Chondrocyte (in vitro differentiated cells): ENCODE measurements around the gene HMBS. TPM values are rescaled to one million over a fixed set of nuclear protein-coding genes. Genes with fewer than 3 reads are reported as not detected.
"Not testable (repeated sequence)": the region's sequence is repeated elsewhere in the genome, so short reads cannot be mapped to it uniquely, and the experiment has no call there.

Source experiments
- DNase-seq: peaks from one replicate; pipeline ENCODE4 v3.0.0; 2021; ENCODE audit warnings: mixed read lengths, low spot score
- H3K27ac Mint-ChIP-seq: one replicate; pipeline ENCODE4 v1.8.0; 2021; ENCODE audit warnings: mild to moderate bottlenecking, moderate library complexity, mixed read lengths; ENCODE audit not compliant: unreplicated experiment
- H3K27me3 Mint-ChIP-seq: 2 replicates; pipeline ENCODE4 v1.8.0; 2021; ENCODE audit warnings: low read depth, mixed read lengths
- H3K36me3 Mint-ChIP-seq: 2 replicates; pipeline ENCODE4 v1.8.0; 2021; ENCODE audit warnings: low read depth, mixed read lengths
- H3K4me1 Mint-ChIP-seq: 2 replicates; pipeline ENCODE4 v1.8.0; 2021; ENCODE audit warnings: low read depth, mild to moderate bottlenecking, mixed read lengths
- H3K4me3 Mint-ChIP-seq: one replicate; pipeline ENCODE4 v1.8.0; 2021; ENCODE audit warnings: mild to moderate bottlenecking, moderate library complexity, mixed read lengths; ENCODE audit not compliant: unreplicated experiment
- H3K9me3 Mint-ChIP-seq: 2 replicates; pipeline ENCODE4 v1.8.0; 2021; ENCODE audit warnings: low read depth, mixed read lengths
- long read RNA-seq: library from polyadenylated mRNA; stranded (forward); transcript quantifications from one replicate; pipeline ENCODE4 v2.0.0, GENCODE V29; 2021
- total RNA-seq: library from RNA; stranded (reverse); gene quantifications from 3 replicates; pipeline ENCODE4 v1.2.1, GENCODE V29; 2021
- TF ChIP-seq, protein P1 (sequence below): fragments of 200-600 bp; sonication (generic); IDR thresholded peaks from 2 replicates; pipeline ENCODE4 v1.5.0; 2021; ENCODE audit warnings: antibody characterized with exemption, mild to moderate bottlenecking, moderate library complexity

The HMBS gene
- 16.1 to 21.3 TPM (median 16.7 TPM) in 3 replicates for total RNA-seq
- long read RNA-seq, transcript HMBS-201 (14 exons, 1,501 nt) = major isoform, 22 of 32 reads
- long read RNA-seq, partial matches to known transcripts = 3 of 32 reads
- long read RNA-seq, other reads (novel, unspliced or antisense) = 4 of 32 reads

DNA sequence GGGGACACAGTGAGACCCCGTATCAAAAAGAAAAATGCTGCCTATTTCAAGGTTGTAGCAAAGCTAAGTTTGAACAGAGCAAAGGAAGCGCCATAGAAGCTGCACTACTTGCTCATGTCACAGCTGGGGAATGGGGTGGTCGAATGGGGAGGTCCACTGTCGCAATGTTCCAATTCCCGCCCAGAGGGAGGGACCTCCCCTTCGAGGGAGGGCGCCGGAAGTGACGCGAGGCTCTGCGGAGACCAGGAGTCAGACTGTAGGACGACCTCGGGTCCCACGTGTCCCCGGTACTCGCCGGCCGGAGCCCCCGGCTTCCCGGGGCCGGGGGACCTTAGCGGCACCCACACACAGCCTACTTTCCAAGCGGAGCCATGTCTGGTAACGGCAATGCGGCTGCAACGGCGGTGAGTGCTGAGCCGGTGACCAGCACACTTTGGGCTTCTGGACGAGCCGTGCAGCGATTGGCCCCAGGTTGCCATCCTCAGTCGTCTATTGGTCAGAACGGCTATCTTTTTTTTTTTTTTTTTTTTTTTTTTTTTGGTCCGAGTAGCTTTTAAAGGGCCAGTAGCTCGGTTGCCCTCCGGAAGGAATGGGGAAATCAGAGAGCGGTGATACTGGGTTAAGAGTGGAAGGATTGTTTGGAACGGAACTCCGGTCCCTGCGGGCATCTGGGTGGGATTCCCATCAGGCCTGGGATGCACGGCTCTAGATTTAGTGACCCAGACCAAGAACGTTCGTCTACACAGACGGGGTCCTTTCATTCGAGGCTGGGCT, at the start of gene HMBS:
HMBS (plus strand) TSS at position 219 of the 774 bp plus-strand sequence; CDS start at position 372, 153 bp downstream.
- Mint-ChIP-seq H3K27ac (peak within 1 kb of the TSS; percentile 92), H3K4me3 (peak within 1 kb of the TSS; percentile 91), H3K27me3 (no peaks in the 10 kb centered on the region), H3K4me1 (peaks cover 18% of the 10 kb centered on the region), H3K36me3 (peaks cover 14% of the 10 kb centered on the region), H3K9me3 (no peaks in the 10 kb centered on the region)
- TF ChIP-seq, protein P1, sequence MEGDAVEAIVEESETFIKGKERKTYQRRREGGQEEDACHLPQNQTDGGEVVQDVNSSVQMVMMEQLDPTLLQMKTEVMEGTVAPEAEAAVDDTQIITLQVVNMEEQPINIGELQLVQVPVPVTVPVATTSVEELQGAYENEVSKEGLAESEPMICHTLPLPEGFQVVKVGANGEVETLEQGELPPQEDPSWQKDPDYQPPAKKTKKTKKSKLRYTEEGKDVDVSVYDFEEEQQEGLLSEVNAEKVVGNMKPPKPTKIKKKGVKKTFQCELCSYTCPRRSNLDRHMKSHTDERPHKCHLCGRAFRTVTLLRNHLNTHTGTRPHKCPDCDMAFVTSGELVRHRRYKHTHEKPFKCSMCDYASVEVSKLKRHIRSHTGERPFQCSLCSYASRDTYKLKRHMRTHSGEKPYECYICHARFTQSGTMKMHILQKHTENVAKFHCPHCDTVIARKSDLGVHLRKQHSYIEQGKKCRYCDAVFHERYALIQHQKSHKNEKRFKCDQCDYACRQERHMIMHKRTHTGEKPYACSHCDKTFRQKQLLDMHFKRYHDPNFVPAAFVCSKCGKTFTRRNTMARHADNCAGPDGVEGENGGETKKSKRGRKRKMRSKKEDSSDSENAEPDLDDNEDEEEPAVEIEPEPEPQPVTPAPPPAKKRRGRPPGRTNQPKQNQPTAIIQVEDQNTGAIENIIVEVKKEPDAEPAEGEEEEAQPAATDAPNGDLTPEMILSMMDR = no peak
- peak; percentile 95 for DNase-seq

DNA sequence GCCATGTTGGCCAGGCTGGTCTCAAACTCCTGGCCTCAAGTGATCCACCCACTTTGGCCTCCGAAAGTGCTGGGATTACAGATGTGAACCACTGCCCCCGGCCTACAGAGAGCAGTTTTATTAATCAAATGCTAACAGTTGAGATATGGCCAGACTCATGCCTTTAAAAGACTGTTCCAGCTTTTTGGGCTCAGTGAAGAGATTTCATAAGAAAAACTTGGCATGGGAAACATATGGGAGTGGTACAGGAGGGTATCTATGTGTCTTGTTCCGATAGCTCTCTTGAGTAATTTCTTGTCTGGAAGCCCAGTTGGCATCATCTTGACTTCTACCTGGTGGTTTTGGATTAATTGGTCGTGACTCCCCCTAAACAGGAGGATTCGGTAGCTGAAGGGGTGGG, 45.8 kb upstream of the HMBS start:
- Mint-ChIP-seq H3K4me1 (peaks cover 5% of the 10 kb centered on the region), H3K27me3 (no peaks in the 10 kb centered on the region), H3K36me3 (no peaks in the 10 kb centered on the region), H3K4me3 (no peak overlapping the region), H3K27ac (no peak overlapping the region), H3K9me3 (no peaks in the 10 kb centered on the region)
- peak; percentile 7 for DNase-seq
- TF ChIP-seq, protein P1 = no peak

DNA sequence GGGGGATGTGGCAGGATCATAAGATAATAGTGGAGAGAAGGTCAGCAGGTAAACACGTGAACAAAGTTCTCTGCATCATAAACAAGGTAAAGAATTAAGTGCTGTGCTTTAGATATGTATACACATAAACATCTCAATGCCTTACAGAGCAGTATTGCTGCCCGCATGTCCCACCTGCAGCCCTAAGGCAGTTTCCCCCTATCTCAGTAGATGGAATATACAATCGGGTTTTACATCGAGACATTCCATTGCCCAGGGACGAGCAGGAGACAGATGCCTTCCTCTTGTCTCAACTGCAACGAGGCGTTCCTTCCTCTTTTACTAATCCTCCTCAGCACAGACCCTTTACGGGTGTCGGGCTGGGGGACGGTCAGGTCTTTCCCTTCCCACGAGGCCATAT, 45.2 kb upstream of the HMBS start:
- not testable (repeated sequence) for H3K4me3 Mint-ChIP-seq, H3K9me3 Mint-ChIP-seq, H3K27ac Mint-ChIP-seq, H3K4me1 Mint-ChIP-seq, DNase-seq, H3K36me3 Mint-ChIP-seq, H3K27me3 Mint-ChIP-seq

GRCh38 chr11:119041821-119042514, 42.7 kb upstream of the HMBS start:
- no peak overlapping the region for H3K27ac Mint-ChIP-seq
- H3K36me3 Mint-ChIP-seq = peaks cover 12% of the 10 kb centered on the region
- no peak for DNase-seq
- H3K4me1 Mint-ChIP-seq = peaks cover 5% of the 10 kb centered on the region
- TF ChIP-seq, protein P1 = no peak
- no peak overlapping the region for H3K4me3 Mint-ChIP-seq
- H3K9me3 Mint-ChIP-seq = no peaks in the 10 kb centered on the region
- H3K27me3 Mint-ChIP-seq = no peaks in the 10 kb centered on the region

DNA sequence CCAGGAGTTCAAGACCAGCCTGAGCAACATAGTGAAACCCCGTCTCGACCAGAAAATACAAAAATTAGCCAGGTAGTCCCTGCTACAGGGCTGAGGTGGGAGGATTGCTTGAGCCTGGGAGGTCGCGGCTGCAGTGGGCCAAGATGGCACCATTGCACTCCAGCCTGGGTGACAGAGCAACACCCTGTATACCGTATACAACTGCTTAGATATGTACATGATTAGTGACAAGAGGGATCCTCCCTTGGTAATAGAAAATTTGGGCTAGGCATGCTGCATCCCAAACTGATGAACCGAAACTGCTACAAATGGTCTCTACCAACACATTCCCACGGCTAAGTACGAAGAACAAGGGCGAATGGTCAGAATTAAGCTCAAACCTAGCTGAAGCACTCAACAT, 41.8 kb upstream of the HMBS start:
- no peak for DNase-seq
- Mint-ChIP-seq H3K27ac (no peak overlapping the region), H3K27me3 (no peaks in the 10 kb centered on the region), H3K36me3 (peaks cover 17% of the 10 kb centered on the region), H3K9me3 (no peaks in the 10 kb centered on the region), H3K4me3 (no peak overlapping the region), H3K4me1 (peaks cover 5% of the 10 kb centered on the region)
- TF ChIP-seq, protein P1 = no peak
